NCI-H1436 (cell line): Measurements from ENCODE around the gene ENTR1.

ENCODE experiments used
- DNase-seq: peaks from one replicate; lab custom pipeline; 2025; lab: John Stamatoyannopoulos, UW

The ENTR1 gene

GRCh38 chr9:136410500-136411287 lies at the start of gene ENTR1, which contains the start of gene PMPCA:
ENTR1 (minus strand) TSS chr9:136410614; CDS start chr9:136410397, 217 bp downstream.
PMPCA (plus strand) TSS chr9:136410658; CDS start chr9:136410669, 11 bp downstream.
- DNase-seq = peak; percentile 83

GRCh38 chr9:136459425-136459824 lies 49.0 kb upstream of the ENTR1 start:
- DNase-seq = no peak

- no peak for DNase-seq
Observed at GRCh38 chr9:136457326-136457725, 46.9 kb upstream of the ENTR1 start.

- DNase-seq = no peak
Observed at GRCh38 chr9:136456258-136456657, 45.8 kb upstream of the ENTR1 start.

- DNase-seq = no peak
Observed at GRCh38 chr9:136455043-136456002, 44.9 kb upstream of the ENTR1 start.

GRCh38 chr9:136454026-136454796 lies 43.8 kb upstream of the ENTR1 start:
- DNase-seq = no peak

GRCh38 chr9:136453326-136453725 lies 42.9 kb upstream of the ENTR1 start:
- DNase-seq = no peak

- DNase-seq = no peak
Observed at GRCh38 chr9:136451221-136451877, 40.9 kb upstream of the ENTR1 start.

GRCh38 chr9:136448655-136449054 lies 38.2 kb upstream of the ENTR1 start:
- DNase-seq = no peak

GRCh38 chr9:136447173-136447778 lies 36.9 kb upstream of the ENTR1 start:
- no peak for DNase-seq

GRCh38 chr9:136445799-136446198 lies 35.4 kb upstream of the ENTR1 start:
- no peak for DNase-seq

- DNase-seq = no peak
Observed at GRCh38 chr9:136444102-136444501, 33.7 kb upstream of the ENTR1 start.

GRCh38 chr9:136443687-136444086 lies 33.3 kb upstream of the ENTR1 start:
- DNase-seq = no peak

GRCh38 chr9:136443087-136443486 lies 32.7 kb upstream of the ENTR1 start:
- no peak for DNase-seq

- no peak for DNase-seq
Observed at GRCh38 chr9:136442265-136442664, 31.9 kb upstream of the ENTR1 start.

GRCh38 chr9:136441681-136442245 lies 31.3 kb upstream of the ENTR1 start:
- no peak for DNase-seq

- DNase-seq = no peak
Observed at GRCh38 chr9:136441191-136441680, 30.8 kb upstream of the ENTR1 start.

- peak; percentile 61 for DNase-seq
Observed at GRCh38 chr9:136439481-136440408, 29.3 kb upstream of the ENTR1 start, which contains the start of gene INPP5E. INPP5E (minus strand) TSS chr9:136439845; CDS start chr9:136439419, 426 bp downstream.
